HG03066 (cell line): Measurements from ENCODE around the gene RSPRY1.

Experiments
- ATAC-seq: cut with Tn5 transposase; IDR thresholded peaks from one replicate; pipeline ENCODE4 v1.9.1; 2021; ENCODE audit warnings: low read depth; ENCODE audit not compliant: unreplicated experiment

Gene RSPRY1

GRCh38 chr16:57289391-57290257 lies 103.5 kb downstream of the RSPRY1 start:
- no peak for ATAC-seq
